GM08714 (cell line): ENCODE measurements around the gene NME5.
"Not testable (repeated sequence)": the region's sequence is repeated elsewhere in the genome, so short reads cannot be mapped to it uniquely, and the experiment has no call there.

Source experiments
- H3K4me3 ChIP-seq: fragments of 200-500 bp; sonication (Bioruptor generic); 2 replicates; pipeline ENCODE4 v1.5.1; 2014; ENCODE audit warnings: mild to moderate bottlenecking, low read length, inconsistent platforms
- ZNF274 ChIP-seq: IDR thresholded peaks from 2 replicates; pipeline ENCODE4 v1.6.1; 2012; ENCODE audit warnings: mild to moderate bottlenecking, low read depth, low read length

Gene NME5

GRCh38 chr5:138159666-138160065, 20.4 kb upstream of the NME5 start:
- no peak for TF ChIP-seq ZNF274
- H3K4me3 ChIP-seq, result no peak overlapping the region

DNA sequence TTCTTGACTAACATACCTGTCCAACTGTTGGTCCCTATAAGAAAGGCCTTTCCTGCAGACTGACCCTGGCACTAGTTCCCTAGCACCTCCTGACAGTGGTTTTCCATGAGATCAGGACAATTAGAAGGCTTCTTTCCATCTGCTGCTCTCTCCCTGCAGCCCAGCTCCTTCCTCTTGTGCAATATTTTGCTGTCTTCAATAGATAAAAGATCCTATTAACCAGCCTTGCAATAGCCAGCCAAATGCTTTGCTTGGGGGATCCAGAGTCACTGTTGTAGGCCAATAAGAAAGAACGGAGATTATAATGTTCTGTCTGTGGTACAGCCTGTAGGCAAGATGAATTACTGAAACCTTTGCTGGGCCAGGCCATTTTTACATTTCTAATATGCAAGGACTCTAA, 18.4 kb upstream of the NME5 start:
- H3K4me3 ChIP-seq, result no peak overlapping the region
- TF ChIP-seq ZNF274, result no peak

GRCh38 chr5:138155977-138156376, 16.7 kb upstream of the NME5 start:
- H3K4me3 ChIP-seq, result not testable (repeated sequence)

GRCh38 chr5:138149530-138149929, 10.3 kb upstream of the NME5 start:
- TF ChIP-seq ZNF274, result no peak
- H3K4me3 ChIP-seq, result no peak overlapping the region

GRCh38 chr5:138148811-138149210, 9.6 kb upstream of the NME5 start:
- no peak for TF ChIP-seq ZNF274
- H3K4me3 ChIP-seq, result no peak overlapping the region

GRCh38 chr5:138143578-138143977, 4.3 kb upstream of the NME5 start:
- H3K4me3 ChIP-seq, result not testable (repeated sequence)

DNA sequence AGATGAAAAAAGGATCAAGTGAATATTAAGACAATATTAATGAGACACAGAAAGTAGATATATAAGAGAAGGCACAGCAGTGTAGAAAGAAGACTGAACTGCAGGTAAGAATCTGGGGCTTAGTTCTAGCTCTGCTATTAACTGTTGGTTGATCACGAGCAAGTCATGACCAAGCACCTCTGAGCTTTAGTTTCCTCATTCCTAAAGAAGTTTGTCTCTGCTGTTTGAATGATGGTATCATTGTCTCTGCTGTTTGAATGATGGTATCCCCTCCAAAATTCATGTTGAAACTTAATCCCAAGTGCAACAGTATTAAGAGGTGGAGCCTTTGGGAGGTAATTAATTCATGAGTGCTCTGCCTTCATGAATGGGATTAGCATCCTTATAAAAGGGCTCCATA, 2.5 kb upstream of the NME5 start:
- TF ChIP-seq ZNF274, result no peak
- no peak overlapping the region for H3K4me3 ChIP-seq

DNA sequence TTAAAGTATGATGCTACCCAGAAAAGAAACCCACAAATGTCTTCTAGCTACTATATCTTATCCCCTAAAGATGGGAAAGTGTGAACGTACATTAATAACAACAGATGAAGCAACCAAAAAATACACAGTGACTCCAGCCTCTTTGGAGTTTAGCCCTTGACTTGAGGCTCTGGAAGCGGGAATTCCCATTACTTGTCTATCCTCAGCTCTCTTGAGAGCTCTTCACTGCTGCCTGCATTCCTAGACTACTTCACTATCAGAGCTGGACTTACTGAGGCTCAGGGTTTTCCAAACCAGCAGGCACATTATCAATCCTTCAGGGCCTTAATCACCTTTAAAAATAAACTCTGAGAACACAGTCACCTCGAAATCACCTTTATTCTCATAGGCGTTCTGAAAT, 1.0 kb upstream of the NME5 start:
- H3K4me3 ChIP-seq, result no peak overlapping the region
- TF ChIP-seq ZNF274, result no peak

- no peak overlapping the region for H3K4me3 ChIP-seq
- TF ChIP-seq ZNF274, result no peak
These were observed 508 bp upstream of the NME5 start for GRCh38 chr5:138139781-138140090.

GRCh38 chr5:138132543-138132942, 6.7 kb downstream of the NME5 start:
- H3K4me3 ChIP-seq, result no peak overlapping the region
- no peak for TF ChIP-seq ZNF274

- H3K4me3 ChIP-seq, result no peak overlapping the region
- no peak for TF ChIP-seq ZNF274
These were observed 9.9 kb downstream of the NME5 start for GRCh38 chr5:138129347-138129746.

- no peak overlapping the region for H3K4me3 ChIP-seq
- no peak for TF ChIP-seq ZNF274
These were observed 10.9 kb downstream of the NME5 start for GRCh38 chr5:138128334-138128733.

- no peak overlapping the region for H3K4me3 ChIP-seq
- no peak for TF ChIP-seq ZNF274
These were observed 24.0 kb downstream of the NME5 start for GRCh38 chr5:138115254-138115653.

DNA sequence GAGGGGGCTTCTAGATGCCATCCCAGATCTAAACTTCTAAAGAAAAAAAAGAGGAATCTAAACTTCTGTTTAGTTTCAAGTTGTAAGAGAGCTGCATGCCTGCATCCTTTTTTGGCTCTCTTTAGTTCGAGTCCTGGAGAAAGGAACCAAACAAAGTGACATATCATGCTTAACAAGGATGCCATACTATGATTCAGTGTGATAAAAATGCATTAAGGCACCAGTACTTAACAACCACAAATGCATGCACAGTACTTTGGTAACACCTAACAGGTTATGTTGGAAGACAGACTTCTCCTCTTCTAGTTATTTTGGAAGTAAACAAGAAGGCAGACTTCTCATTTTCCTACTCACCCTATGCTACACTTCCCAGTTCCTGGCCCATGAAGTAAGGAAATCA, 27.3 kb downstream of the NME5 start:
- no peak overlapping the region for H3K4me3 ChIP-seq
- TF ChIP-seq ZNF274, result no peak

DNA sequence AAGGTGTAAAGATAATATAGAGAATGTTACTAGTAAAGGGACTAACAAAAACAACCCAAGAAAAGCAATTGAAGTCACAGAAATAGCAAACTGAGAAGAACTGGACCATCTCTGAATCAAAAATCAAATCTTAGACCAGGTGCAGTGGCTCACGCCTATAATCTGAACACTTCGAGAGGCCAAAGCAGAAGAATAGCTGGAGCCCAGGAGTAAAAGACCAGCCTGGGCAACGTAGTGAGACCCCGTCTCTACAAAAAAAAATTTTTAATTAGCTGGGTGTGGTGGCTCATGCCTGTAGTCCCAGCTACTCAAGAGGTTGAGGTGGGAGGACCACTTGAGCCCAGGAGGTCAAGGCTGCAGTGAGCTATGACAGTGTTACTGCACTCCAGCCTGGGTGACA, 28.0 kb downstream of the NME5 start:
- H3K4me3 ChIP-seq, result no peak overlapping the region
- no peak for TF ChIP-seq ZNF274

GRCh38 chr5:138110266-138110963, 28.8 kb downstream of the NME5 start:
- TF ChIP-seq ZNF274, result no peak
- H3K4me3 ChIP-seq, result no peak overlapping the region
